GM23248 (cell line): ENCODE data around the gene DHH.

ENCODE experiments used
- EZH2 ChIP-seq: fragments of 200-600 bp; sonication (generic); IDR thresholded peaks from 2 replicates; pipeline ENCODE4 v1.6.1; 2018; ENCODE audit warnings: antibody characterized with exemption, mild to moderate bottlenecking; ENCODE audit not compliant: insufficient read depth, poor library complexity, severe bottlenecking
- EZH2phosphoT487 ChIP-seq: fragments of 200-600 bp; sonication (generic); IDR thresholded peaks from 2 replicates; pipeline ENCODE4 v1.6.1; 2018; ENCODE audit warnings: antibody characterized with exemption, moderate library complexity, mild to moderate bottlenecking, low read depth; ENCODE audit not compliant: insufficient read depth

- TF ChIP-seq EZH2 (no peak), EZH2phosphoT487 (no peak)
These were observed 42.0 kb downstream of the DHH start for GRCh38 chr12:49052451-49053208.
